HG03469 (cell line): ENCODE results near the gene ERAL1.
"Not testable (repeated sequence)": the region's sequence is repeated elsewhere in the genome, so short reads cannot be mapped to it uniquely, and the experiment has no call there.

Source experiments
- ATAC-seq: cut with Tn5 transposase; IDR thresholded peaks from one replicate; pipeline ENCODE4 v1.9.1; 2021; ENCODE audit warnings: mild to moderate bottlenecking, moderate library complexity, moderate number of reproducible peaks; ENCODE audit not compliant: unreplicated experiment

The ERAL1 gene

GRCh38 chr17:28854457-28855335 is at the start of gene ERAL1:
Gene ERAL1 (plus strand): TSS chr17:28855016. CDS start chr17:28855035, 19 bp downstream.
- peak; percentile 78 for ATAC-seq

- no peak for ATAC-seq
Measured at GRCh38 chr17:28807925-28808634, 46.7 kb upstream of the ERAL1 start.

GRCh38 chr17:28810437-28810836 is 44.4 kb upstream of the ERAL1 start:
- ATAC-seq: no peak

GRCh38 chr17:28811651-28812090 is 43.1 kb upstream of the ERAL1 start:
- no peak for ATAC-seq

GRCh38 chr17:28812091-28812747 is 42.6 kb upstream of the ERAL1 start:
- ATAC-seq: peak; percentile 86

- ATAC-seq: no peak
Measured at GRCh38 chr17:28812748-28813377, 42.0 kb upstream of the ERAL1 start.

- no peak for ATAC-seq
Measured at GRCh38 chr17:28816540-28816939, 38.3 kb upstream of the ERAL1 start.

GRCh38 chr17:28818819-28819221 is 36.0 kb upstream of the ERAL1 start:
- no peak for ATAC-seq

GRCh38 chr17:28819582-28819981 is 35.2 kb upstream of the ERAL1 start:
- ATAC-seq: no peak

- ATAC-seq: no peak
Measured at GRCh38 chr17:28827672-28828071, 27.1 kb upstream of the ERAL1 start.

GRCh38 chr17:28828294-28829040 is 26.3 kb upstream of the ERAL1 start:
- ATAC-seq: no peak

GRCh38 chr17:28834420-28834819 is 20.4 kb upstream of the ERAL1 start:
- no peak for ATAC-seq

- not testable (repeated sequence) for ATAC-seq
Measured at GRCh38 chr17:28836541-28836940, 18.3 kb upstream of the ERAL1 start.

GRCh38 chr17:28839221-28839620 is 15.6 kb upstream of the ERAL1 start:
- ATAC-seq: no peak

- ATAC-seq: no peak
Measured at GRCh38 chr17:28841901-28842281, 12.9 kb upstream of the ERAL1 start.

GRCh38 chr17:28842282-28843012 is 12.4 kb upstream of the ERAL1 start, which contains the start of gene FAM222B:
Gene FAM222B (minus strand): TSS chr17:28842790. CDS start chr17:28766667, 76,123 bp downstream.
- no peak for ATAC-seq

- ATAC-seq: no peak
Measured at GRCh38 chr17:28843816-28844148, 11.0 kb upstream of the ERAL1 start.

GRCh38 chr17:28846231-28846630 is 8.6 kb upstream of the ERAL1 start:
- ATAC-seq: no peak

- not testable (repeated sequence) for ATAC-seq
Measured at GRCh38 chr17:28846699-28847098, 8.1 kb upstream of the ERAL1 start.

- not testable (repeated sequence) for ATAC-seq
Measured at GRCh38 chr17:28848667-28849066, 6.1 kb upstream of the ERAL1 start.
